Embryonic facial prominence (tissue), 1 donor: ENCODE results near the gene OR4D2.

Experiments
- DNase-seq: peaks from one replicate; pipeline ENCODE4 v3.0.0-alpha.2; 2016; ENCODE audit errors: extremely low spot score

Gene OR4D2

GRCh38 chr17:58174871-58175270, 8.1 kb downstream of the OR4D2 start:
- DNase-seq: no peak

DNA sequence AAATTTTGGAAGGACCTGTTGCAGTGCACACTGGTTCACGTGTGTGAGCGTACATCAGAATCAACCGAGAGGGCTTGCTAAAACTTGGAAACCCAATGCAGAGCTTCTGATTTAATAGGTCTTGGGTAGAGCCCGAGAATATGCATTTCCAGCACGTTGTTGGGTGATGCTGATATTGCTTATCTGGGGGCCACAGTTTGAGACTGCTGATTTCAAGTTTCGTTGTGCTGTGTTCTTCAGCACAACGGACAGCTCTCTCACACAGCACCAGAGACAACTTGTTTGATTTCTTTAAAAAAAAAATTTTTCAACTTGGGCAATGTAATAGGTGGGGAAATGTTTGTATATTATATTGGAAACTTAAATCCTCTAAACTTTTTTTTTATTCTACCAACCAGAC, 9.4 kb downstream of the OR4D2 start:
- no peak for DNase-seq

GRCh38 chr17:58181796-58182195, 15.0 kb downstream of the OR4D2 start:
- DNase-seq: no peak

GRCh38 chr17:58183514-58183913, 16.7 kb downstream of the OR4D2 start:
- no peak for DNase-seq

DNA sequence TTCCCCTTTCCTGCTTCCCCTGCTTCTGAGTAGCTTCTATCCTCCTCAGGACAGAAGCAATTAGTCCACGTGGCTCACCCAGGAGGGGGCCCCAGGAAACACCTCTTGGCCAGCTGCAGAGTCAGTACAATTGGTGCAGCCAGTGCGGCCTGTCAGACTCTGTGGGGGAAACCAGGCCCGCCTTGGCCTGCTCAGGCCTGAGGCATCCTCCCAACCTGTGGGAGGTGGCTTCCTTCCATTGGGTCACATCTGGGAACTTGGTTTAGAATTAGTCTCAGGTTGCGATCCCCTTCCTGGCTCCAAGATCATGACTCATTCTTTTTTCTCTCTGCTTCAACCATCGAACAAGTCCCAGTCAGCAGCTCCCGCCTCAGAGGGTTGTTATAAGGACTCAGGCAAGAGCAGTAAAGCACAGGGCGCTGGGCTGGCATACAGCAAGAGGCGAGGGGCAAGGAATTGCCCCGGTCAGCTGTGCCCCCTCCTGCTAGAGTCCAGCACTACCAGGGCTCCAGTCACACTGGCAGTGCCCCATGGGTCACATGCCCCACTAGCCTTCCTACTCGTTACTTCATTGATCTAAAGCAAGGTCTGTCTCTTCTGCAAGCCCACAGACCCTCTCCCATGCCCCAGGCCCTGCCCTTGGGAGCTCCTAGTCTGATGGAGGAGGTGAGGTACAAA, 17.7 kb downstream of the OR4D2 start:
- DNase-seq: no peak

GRCh38 chr17:58184986-58185761, 18.4 kb downstream of the OR4D2 start:
- no peak for DNase-seq

GRCh38 chr17:58186591-58186990, 19.8 kb downstream of the OR4D2 start:
- no peak for DNase-seq

DNA sequence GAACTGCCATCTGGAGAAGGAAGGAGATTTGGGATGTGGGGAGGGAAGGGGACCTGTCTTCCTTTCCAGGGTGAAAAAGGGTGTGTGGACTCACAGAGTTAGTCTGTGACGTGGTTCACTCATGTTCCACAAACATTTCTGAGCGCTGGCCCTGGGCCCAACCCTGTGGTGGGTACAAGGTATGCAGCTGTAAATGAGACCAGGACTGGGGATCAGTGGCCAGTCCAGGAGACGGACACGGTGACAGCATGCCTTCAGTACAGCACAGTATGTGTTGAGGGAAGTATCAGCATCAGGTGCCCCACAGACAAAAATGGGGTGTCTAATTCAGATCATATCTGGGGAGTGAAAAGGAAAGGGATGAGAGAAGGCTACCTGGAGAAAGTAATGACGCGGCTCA, 20.3 kb downstream of the OR4D2 start:
- no peak for DNase-seq

DNA sequence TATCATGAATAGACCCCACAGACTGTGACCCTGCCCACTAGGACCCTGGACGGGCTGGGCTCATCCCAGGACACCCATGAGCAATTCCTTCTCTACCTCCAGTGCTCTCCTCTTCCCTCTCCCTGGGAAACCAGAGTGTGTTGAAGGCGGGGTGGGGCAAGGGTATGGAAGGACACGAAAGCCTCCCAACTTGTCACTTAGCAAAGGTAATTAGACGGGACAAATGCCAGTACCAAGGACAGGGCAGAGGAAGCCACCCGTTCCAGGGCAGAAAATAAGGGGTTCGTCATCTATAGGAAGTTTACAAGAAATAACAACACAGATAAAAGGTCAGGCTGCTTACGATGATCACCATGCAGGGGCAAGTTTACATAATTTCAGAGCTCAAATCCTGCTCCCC, 20.9 kb downstream of the OR4D2 start:
- DNase-seq: no peak

DNA sequence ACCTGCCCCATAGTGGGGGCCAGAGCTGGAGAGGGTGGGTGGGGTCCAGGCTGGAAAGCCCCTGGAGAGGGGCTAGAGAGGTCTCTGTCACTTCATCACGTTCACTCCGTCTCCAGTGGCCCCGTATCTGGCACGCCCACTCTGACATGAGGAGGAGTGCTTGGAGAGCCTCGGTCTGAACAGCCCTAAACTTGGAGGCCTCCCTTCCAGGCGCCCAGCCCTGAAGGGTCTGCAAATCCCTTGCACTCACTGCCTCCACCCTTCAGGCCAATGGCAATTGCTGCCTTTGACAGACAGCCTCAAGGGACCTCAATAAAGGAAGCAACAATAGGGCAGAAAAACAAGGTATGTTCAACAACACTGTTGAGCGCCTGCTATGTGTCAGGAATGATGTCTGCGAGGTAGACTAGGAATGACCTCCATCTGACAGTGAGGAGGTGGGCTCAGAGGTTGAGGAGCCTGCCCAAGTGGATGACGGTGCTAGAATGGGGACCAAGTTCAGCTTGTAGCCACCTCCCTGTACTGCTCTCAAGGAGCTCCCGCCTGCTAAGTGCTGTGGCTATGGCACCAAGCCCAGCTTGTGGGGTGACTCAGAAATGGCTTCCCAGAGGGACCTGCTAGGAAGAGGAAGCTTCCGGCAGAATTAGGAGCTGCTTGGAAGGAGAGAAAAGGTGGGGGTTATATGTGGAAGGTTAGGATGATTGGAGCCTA, 22.8 kb downstream of the OR4D2 start:
- no peak for DNase-seq

DNA sequence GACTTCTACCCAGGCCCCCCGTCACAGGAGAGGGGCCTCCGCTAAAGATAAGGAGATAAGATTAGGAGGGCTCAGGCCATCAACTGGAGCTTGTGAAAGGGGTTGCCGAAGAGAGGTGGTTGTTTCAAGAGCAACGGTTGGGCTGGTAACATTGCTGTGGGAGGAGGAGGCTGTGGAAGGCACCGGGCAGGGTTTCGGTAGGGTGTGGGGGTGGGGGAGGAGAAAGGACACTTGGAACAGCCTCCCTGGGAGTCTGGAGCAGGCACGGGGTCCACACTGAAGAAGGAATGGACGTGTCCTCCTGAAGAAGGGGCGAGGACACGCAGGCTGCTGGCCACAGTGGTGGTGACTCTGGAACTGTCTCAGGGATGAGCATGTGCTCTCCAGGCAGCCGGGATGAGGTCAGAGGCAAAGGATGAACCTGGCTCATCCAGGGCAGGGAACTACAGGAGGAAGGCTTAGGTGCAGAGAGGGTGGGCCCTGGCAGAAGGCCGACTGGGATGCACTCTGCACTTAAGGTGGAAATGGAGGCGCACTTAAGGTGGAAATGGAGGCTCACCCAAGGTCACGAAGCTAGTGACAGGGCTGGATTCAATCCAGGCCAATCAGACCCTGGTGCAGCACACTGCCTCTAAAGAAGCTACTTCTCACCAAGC, 24.6 kb downstream of the OR4D2 start:
- DNase-seq: no peak

DNA sequence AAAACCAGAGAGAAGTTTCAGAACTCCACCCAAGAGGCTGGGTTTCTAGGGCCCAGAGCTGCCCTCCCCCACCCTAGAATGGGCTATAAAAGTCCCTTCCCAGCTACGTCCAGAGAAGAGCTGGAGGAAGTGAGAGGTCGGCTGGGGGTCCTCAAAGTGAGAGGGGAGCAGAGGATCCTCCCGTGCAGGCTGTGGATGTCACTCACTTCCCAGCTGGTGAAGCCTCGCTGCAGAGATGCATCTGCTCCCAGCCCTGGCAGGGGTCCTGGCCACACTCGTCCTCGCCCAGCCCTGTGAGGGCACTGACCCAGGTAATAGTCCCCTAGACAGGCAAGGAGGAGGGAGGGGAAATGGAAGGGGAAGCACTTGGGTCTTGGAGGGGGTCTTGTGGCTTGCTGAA, 25.8 kb downstream of the OR4D2 start, which contains the start of gene EPX:
EPX (plus strand) TSS at position 115 of the 400 bp plus-strand sequence; CDS start at position 236, 121 bp downstream.
- DNase-seq: no peak

DNA sequence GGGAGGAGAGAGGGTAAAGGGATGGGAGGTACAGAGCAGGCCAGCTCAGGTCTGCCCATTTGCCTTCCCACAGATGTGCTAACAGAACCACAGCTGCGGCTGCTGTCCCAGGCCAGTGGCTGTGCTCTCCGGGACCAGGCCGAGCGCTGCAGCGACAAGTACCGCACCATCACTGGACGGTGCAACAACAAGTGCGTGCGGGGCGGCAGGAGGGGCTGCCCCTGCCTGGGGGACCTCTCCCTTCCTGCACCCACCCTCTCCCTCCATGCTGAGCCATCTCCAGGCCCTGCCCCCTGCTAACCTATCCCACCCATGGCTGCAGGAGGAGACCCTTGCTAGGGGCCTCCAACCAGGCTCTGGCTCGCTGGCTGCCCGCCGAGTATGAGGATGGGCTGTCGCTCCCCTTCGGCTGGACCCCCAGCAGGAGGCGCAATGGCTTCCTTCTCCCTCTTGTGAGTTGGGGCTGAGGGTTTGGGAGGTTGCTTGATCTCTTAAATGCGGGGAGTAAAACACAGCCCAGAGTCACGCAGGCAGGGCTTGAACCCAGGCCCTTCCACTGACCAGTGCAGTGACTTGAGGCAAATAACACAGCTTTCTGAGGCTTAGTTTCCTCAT, 27.0 kb downstream of the OR4D2 start:
- no peak for DNase-seq

DNA sequence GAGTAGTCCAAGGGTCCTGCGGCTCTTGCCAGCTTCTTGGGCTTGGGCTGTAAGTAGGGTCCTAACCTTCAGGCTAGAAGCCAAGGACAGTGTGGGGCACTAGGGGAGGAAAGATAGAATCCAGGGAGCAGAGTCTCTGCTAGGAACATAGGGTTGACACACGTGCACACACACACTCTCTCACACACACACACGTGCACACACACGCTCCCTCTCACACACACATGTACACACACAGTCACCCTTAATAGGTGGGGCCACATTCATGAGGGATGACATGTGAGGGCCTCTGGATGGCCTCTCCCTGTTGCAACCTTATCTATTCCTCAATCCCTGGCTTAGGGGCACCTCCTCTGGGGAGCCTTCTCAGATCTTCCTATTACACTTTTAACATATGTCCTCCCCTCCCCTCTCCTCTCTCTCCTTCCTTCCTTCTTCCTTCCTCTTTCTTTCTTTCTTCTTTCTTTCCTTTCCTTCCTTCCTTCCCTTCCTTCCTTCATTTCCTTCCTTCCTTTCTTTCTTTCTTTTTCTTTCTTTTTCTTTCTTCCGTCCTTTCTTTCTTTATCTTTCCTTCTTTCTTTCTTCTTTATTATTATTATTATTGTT, 28.8 kb downstream of the OR4D2 start:
- DNase-seq: no peak

GRCh38 chr17:58196610-58197009, 29.8 kb downstream of the OR4D2 start:
- no peak for DNase-seq

DNA sequence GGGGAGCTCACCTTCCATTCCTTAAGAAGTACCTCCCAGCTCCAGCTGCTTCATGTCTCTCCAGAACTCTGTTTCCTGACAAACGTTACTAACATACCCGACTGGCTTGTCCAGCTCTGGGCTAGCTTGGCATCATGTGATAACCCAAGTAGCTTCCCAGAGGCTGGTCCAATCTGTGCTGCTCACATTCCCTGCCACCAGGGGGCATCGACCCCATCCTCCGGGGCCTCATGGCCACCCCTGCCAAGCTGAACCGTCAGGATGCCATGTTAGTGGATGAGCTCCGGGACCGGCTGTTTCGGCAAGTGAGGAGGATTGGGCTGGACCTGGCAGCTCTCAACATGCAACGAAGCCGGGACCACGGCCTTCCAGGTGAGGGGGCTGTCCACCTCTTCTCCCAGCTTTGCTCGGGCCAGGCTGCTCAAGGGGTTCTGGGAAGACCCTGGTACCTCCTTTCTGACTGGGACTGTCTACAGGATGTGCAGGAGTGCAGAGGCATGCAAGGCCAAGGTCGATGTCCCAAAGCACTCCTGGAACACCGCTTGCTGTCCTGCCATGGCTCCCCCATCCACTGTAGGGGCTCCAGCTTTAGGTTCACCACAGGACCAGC, 33.3 kb downstream of the OR4D2 start:
- DNase-seq: no peak

DNA sequence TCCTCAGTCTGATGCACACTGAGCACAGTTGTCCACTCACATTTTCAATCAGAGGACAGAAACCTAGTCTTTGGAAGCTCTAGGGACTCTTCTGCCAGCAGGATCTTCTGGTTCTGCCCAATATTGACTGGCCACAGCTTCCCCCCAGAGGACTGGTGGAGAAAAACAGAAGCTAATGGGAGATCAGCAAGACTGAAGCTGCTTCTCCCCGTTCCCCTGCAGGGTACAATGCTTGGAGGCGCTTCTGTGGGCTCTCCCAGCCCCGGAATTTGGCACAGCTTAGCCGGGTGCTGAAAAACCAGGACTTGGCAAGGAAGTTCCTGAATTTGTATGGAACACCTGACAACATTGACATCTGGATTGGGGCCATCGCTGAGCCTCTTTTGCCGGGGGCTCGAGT, 36.1 kb downstream of the OR4D2 start:
- no peak for DNase-seq

DNA sequence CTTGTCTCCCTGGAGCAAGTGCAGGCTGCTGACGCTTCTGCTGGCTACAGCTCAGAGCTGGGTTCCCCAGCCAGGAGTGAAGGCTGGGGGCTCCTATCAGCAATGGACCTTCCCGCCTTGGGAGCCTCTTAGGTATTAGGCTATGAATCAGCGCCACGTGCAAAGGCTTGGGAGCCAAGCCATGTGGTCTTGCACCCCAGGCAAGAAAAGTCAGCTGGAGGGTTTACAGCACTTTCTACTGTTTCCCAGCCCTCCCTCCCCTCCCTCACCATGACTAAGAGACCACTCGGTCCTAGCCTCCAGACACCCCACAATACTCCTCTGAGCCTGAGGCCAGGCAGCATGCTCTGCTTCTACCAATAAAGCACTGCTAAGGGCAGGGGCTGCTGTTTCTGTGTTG, 38.0 kb downstream of the OR4D2 start:
- no peak for DNase-seq

DNA sequence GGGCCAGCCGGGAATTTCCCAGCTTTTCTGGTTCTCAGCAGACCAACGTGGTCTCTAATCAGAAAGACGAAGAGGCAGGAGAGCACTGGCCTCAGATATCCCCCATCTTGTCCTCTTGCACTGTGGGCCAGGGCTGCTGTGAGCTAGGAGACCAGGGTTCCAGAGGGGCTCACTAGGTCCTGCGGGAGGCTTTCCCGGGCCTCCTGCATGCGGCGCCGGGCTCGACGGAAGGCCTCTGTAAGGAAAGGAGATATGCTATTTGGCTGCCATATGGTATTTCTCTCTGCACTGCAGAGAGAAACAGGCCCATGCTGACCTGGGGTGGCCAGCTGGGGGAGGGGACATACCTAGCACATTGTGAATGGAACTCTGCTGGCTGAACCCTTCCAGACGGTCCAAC, 39.2 kb downstream of the OR4D2 start:
- no peak for DNase-seq

DNA sequence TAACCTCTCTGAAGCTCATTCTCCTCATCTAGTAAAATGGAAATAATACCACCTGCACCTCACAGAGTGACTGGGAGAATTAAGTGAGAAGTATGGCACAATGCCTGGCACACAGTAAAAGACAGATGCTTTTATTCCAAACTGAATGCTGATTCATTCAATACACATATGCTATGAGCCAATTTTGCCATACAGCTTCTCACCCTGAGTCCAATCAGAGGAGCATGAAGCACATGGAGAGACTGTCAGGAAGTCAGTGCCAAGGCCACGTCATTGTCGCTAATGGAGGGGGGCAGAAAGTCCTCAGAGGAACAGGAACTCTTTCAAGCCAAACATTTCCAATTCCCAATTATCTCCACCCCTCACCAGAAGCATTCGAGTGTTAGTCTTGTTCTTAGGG, 40.7 kb downstream of the OR4D2 start:
- DNase-seq: no peak

GRCh38 chr17:58208344-58208743, 41.6 kb downstream of the OR4D2 start:
- DNase-seq: no peak
